Immature natural killer cell (primary cell): ENCODE results near the gene CMSS1. TPM values are rescaled to one million over a fixed set of nuclear protein-coding genes. Genes with fewer than 3 reads are reported as not detected.
"Not testable (repeated sequence)": the region's sequence is repeated elsewhere in the genome, so short reads cannot be mapped to it uniquely, and the experiment has no call there.

Experiments
- DNase-seq, 3 donors: peaks; one replicate each; pipeline ENCODE4 v3.0.0; 2022; ENCODE audit warnings: mixed read lengths in 1 of 3
- H3K27ac Mint-ChIP-seq, 6 donors: one replicate each; pipeline ENCODE4 v1.8.0; 2020; ENCODE audit warnings: mixed read lengths in 6 of 6, mild to moderate bottlenecking in 5 of 6, inconsistent platforms in 4 of 6, moderate library complexity in 3 of 6
- H3K27me3 Mint-ChIP-seq, 3 donors: one replicate each; pipeline ENCODE4 v1.8.0; 2020 to 2021; ENCODE audit warnings: low read depth in 3 of 3, mild to moderate bottlenecking in 3 of 3, mixed read lengths in 3 of 3, moderate library complexity in 3 of 3, inconsistent platforms in 1 of 3
- H3K36me3 Mint-ChIP-seq, 3 donors: one replicate each; pipeline ENCODE4 v1.8.0; 2020; ENCODE audit warnings: mixed read lengths in 3 of 3, inconsistent platforms in 2 of 3, mild to moderate bottlenecking in 2 of 3
- H3K4me1 Mint-ChIP-seq, 2 donors: one replicate each; pipeline ENCODE4 v1.8.0; 2020; ENCODE audit warnings: inconsistent platforms in 2 of 2, mild to moderate bottlenecking in 2 of 2, mixed read lengths in 2 of 2, moderate library complexity in 1 of 2
- H3K4me3 Mint-ChIP-seq, 5 donors: one replicate each; pipeline ENCODE4 v1.8.0; 2020; ENCODE audit warnings: mild to moderate bottlenecking in 5 of 5, mixed read lengths in 5 of 5, inconsistent platforms in 3 of 5, moderate library complexity in 3 of 5
- H3K9me3 Mint-ChIP-seq, 6 donors: one replicate each; pipeline ENCODE4 v1.8.0; 2020; ENCODE audit warnings: mild to moderate bottlenecking in 6 of 6, mixed read lengths in 6 of 6, inconsistent platforms in 4 of 6, moderate library complexity in 3 of 6
- polyA plus RNA-seq, 3 donors: library from polyadenylated mRNA; unstranded; fragments of 300-500 nt; fragmentation: Illumina TruSeq; gene quantifications; one replicate each; pipeline ENCODE4 v1.2.3, GENCODE V29; 2021

The CMSS1 gene
- polyA plus RNA-seq, 3 donors from 2014 or later, result 12.1 to 13.4 (median 12.8) TPM

GRCh38 chr3:100229188-100229587, 411.5 kb downstream of the CMSS1 start:
- DNase-seq, H3K36me3 Mint-ChIP-seq, H3K4me1 Mint-ChIP-seq, H3K27me3 Mint-ChIP-seq, H3K9me3 Mint-ChIP-seq, H3K4me3 Mint-ChIP-seq: not testable (repeated sequence)
- peak overlapping the region in 1 of 6 donors; percentile 65 for H3K27ac Mint-ChIP-seq

GRCh38 chr3:100230710-100231109, 413.0 kb downstream of the CMSS1 start:
- Mint-ChIP-seq H3K4me1 (no peaks in the 10 kb centered on the region), H3K27me3 (no peaks in the 10 kb centered on the region), H3K27ac (no peak overlapping the region), H3K36me3 (no peaks in the 10 kb centered on the region), H3K4me3 (no peak overlapping the region), H3K9me3 (peaks cover 0 to 3% (median 0%) of the 10 kb centered on the region in 6 donors)
- DNase-seq, result no peak

Other genes starting within 250 kb of the CMSS1 start
- not detected for gene COL8A1, start 179.3 kb upstream of the CMSS1 start, polyA plus RNA-seq